Measurements from ENCODE around the gene LSM8. TPM values are rescaled to one million over a fixed set of nuclear protein-coding genes. Genes with fewer than 3 reads are reported as not detected.

Gene LSM8
- total and polyA plus RNA-seq, 2 of the 8 experiments (the other 6 are each of a cell fraction or from before 2014, with no cell fraction given): 36.9 to 51.0 TPM

GRCh38 chr7:118148930-118149329 lies 35.0 kb upstream of the LSM8 start:
- H3K4me2 ChIP-seq (ENCODE audit: insufficient read depth in 1 of 2, low read depth in 2 of 2, low read length in 2 of 2): no peak overlapping the region

More at GRCh38 chr7:118148930-118149329, 35.0 kb upstream of the LSM8 start:
- no peak for TF ChIP-seq TBP (IDR thresholded peaks at IDR 0.05; ENCODE audit: low read depth, low read length)
- TF ChIP-seq NANOG (IDR thresholded peaks at IDR 0.05; ENCODE audit: insufficient read depth, low read depth, low read length, poor library complexity, severe bottlenecking): no peak
- no peak for TF ChIP-seq JUND (IDR thresholded peaks at IDR 0.05; ENCODE audit: low read length)
- TF ChIP-seq SUZ12 (IDR thresholded peaks at IDR 0.05; ENCODE audit: low read length): no peak
- TF ChIP-seq HDAC2 (IDR thresholded peaks at IDR 0.05; ENCODE audit: borderline replicate concordance in 1 of 2, low read depth in 2 of 2, low read length in 2 of 2): no peak
- no peak for TF ChIP-seq RNF2 (IDR thresholded peaks at IDR 0.05; ENCODE audit: borderline replicate concordance, low read depth, low read length, missing control alignments, poor library complexity, severe bottlenecking)
- TF ChIP-seq RFX5 (IDR thresholded peaks at IDR 0.05; ENCODE audit: borderline replicate concordance, low read depth, low read length): no peak
- TF ChIP-seq RAD21 (IDR thresholded peaks at IDR 0.05 in 1 of 2, conservative IDR thresholded peaks at IDR 0.05 in 1 of 2; ENCODE audit: low read depth in 2 of 2, low read length in 2 of 2): no peak
- TF ChIP-seq PHF8 (conservative IDR thresholded peaks at IDR 0.05; ENCODE audit: low read depth, low read length): no peak
- TF ChIP-seq CTBP2 (IDR thresholded peaks at IDR 0.05; ENCODE audit: borderline replicate concordance, insufficient read depth, insufficient read length, low read length): no peak
- TF ChIP-seq SRF (IDR thresholded peaks at IDR 0.05; ENCODE audit: low read depth, low read length): no peak
- TF ChIP-seq CREB1 (IDR thresholded peaks at IDR 0.05): no peak
- Histone ChIP-seq H3K23ac (ENCODE audit: insufficient read length) (no peak overlapping the region), H2BK20ac (ENCODE audit: low read length) (no peak overlapping the region), H3K14ac (ENCODE audit: insufficient read length) (no peak overlapping the region), H3K27ac (ENCODE audit: low read depth, low read length) (no peak overlapping the region), H2AK5ac (ENCODE audit: low read depth, low read length) (no peak overlapping the region), H4K8ac (ENCODE audit: extremely low read depth, insufficient read depth, low read length) (no peak overlapping the region), H4K20me1 (replicated peaks in 1 of 2; ENCODE audit: control insufficient read depth in 1 of 2, insufficient read depth in 2 of 2, low read length in 2 of 2) (no peaks in the 10 kb centered on the region), H3K9me3 (ENCODE audit: insufficient read depth in 2 of 2, low read depth in 1 of 2, low read length in 1 of 2) (no peaks in the 10 kb centered on the region), H2AFZ (ENCODE audit: low read length) (peak overlapping the region; percentile 79; the same call in 1 of the 2 replicates), H2BK120ac (replicated peaks; ENCODE audit: low read depth, low read length) (no peak overlapping the region), H3K9ac (replicated peaks in 1 of 4; ENCODE audit: extremely low read depth in 1 of 4, low read depth in 3 of 4, low read length in 3 of 4) (no peak overlapping the region), H3K79me1 (ENCODE audit: low read depth, low read length) (no peaks in the 10 kb centered on the region), H3K4me1 (replicated peaks in 1 of 4; ENCODE audit: control insufficient read depth in 3 of 4, insufficient read depth in 4 of 4, low read length in 3 of 4) (peaks cover 5 to 13% (median 10%) of the 10 kb centered on the region in 4 experiments; a peak in 6 of 7 replicates), H3K56ac (replicated peaks; ENCODE audit: insufficient read length, low read depth, low read length) (no peak overlapping the region), H3K18ac (ENCODE audit: extremely low read depth, low read length) (no peak overlapping the region), H4K5ac (ENCODE audit: insufficient read length, low read depth, low read length) (no peak overlapping the region), H3K4me3 (ENCODE audit: extremely low read depth in 1 of 4, insufficient read depth in 2 of 4, low read depth in 3 of 4, low read length in 4 of 4) (no peak overlapping the region), H2BK5ac (ENCODE audit: low read depth, low read length) (no peak overlapping the region), H2BK12ac (ENCODE audit: low read depth, low read length) (no peak overlapping the region), H3K4ac (replicated peaks; ENCODE audit: insufficient read length, low read depth, low read length) (no peak overlapping the region), H4K91ac (replicated peaks; ENCODE audit: insufficient read length, low read length) (no peak overlapping the region), H2BK15ac (ENCODE audit: low read length) (no peak overlapping the region), H3K36me3 (ENCODE audit: control insufficient read depth in 2 of 4, insufficient read depth in 4 of 4, low read length in 3 of 4) (no peaks in the 10 kb centered on the region), H3K79me2 (ENCODE audit: control insufficient read depth in 1 of 2, insufficient read depth in 2 of 2, low read length in 2 of 2) (no peaks in the 10 kb centered on the region), H3K23me2 (ENCODE audit: low read depth, low read length) (no peaks in the 10 kb centered on the region; the same call in 1 of the 2 replicates), H3K27me3 (replicated peaks in 1 of 4; ENCODE audit: control insufficient read depth in 3 of 4, extremely low read depth in 1 of 4, insufficient read depth in 3 of 4, low read length in 3 of 4) (no peaks in the 10 kb centered on the region)
- 69% methylated on average over 2 of the region's 2 CpGs; no CpG with 5 or more reads in 1 of the 2 experiments for WGBS, 2 experiments (ENCODE audit: extremely low coverage in 1 of 2, insufficient coverage in 1 of 2, insufficient read length in 1 of 2, insufficient replicate concordance in 2 of 2, low coverage in 1 of 2, low lambda C conversion rate in 2 of 2, missing lambda C conversion rate in 1 of 2)
- CTCF ChIA-PET (ENCODE audit: partially characterized antibody): interaction anchor here (0.5 to 1.9 kb wide), 9 partner anchors 20 to 690 kb away, joined by 3 to 5 read pairs (median 3); no protein-coding TSS in a partner anchor
- DNase-seq (ENCODE audit: low read depth in 1 of 2, low spot score in 2 of 2) (no peak), FAIRE-seq (no peak)
- POLR2A ChIA-PET (ENCODE audit: partially characterized antibody): no interaction called here

Measured in H1 (cell line).